GM21576 (cell line): ENCODE results near the gene MROH8.
A peak's percentile ranks its signal among the peaks of the same experiment; 100 is the strongest.

ENCODE experiments used
- ATAC-seq: cut with Tn5 transposase; IDR thresholded peaks from one replicate; pipeline ENCODE4 v1.9.1; 2021; ENCODE audit warnings: mild to moderate bottlenecking, moderate library complexity; ENCODE audit not compliant: unreplicated experiment

MROH8 gene

DNA sequence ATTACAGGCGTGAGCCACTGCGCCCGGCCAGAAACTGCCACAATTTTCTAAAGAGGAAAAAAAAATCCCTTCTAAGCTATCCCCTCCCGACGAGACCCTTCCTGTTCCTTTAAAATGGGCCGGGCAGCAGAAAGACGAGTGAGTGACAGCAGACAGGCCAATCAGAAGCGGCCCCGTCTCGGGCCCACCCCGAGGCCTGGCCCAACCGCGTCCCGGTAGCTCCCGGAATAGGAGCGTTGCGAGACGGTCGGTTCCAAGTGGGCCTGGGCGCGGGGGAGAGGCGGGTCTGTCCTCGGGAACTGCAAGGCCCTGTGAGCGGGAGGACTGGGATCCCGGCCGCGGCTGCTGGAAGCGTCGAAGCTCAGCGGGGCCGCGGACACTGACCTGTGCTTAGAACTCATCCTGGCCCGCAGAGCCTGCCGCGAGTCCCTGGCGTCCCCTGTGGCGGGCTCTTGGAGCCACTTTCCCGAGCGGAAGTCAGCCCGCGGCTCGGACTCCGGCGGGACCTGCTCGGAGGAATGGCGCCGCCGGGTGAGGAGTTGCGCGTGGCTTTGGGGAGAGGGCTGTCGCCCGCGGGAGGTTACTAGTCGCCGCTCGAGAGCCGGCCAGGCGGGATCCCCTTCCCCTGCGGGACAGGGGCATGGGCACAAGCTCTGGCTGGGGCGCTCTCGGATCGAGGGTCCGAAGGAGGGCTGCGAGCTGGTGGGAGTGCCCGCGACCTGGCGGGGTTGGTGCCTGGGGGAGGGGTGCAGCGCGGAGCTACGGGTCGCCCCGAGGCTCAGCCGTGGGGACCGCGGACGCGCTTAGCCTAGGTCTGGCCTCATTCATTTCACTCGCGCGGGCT is at the start of gene MROH8, which contains the start of gene RPN2:
Gene MROH8 (minus strand): TSS at position 710 of the 844 bp plus-strand sequence.
Gene RPN2 (plus strand): TSS at position 492 of the 844 bp plus-strand sequence. CDS start 27 bp downstream, at position 519.
- peak; percentile 90 for ATAC-seq

DNA sequence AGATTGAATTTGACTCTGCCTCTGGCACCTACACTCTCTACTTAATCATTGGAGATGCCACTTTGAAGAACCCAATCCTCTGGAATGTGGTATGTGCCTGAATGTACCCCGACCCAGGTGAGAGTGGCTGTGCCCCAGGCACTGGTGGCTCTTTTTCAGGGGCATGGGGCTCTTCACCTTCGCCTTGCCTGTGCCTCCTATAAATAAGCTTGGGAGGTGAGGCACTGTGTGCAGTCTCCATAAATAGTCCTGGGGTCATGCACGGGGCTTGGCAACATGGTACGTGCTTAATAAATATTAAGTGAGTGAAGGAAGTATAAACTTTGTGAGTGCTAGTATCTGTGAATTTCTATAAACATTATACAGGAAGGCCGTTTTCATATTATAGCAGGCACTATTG is 49.3 kb upstream of the MROH8 start:
- ATAC-seq = no peak

- no peak for ATAC-seq
Observed at GRCh38 chr20:37228082-37228481, 48.7 kb upstream of the MROH8 start.

DNA sequence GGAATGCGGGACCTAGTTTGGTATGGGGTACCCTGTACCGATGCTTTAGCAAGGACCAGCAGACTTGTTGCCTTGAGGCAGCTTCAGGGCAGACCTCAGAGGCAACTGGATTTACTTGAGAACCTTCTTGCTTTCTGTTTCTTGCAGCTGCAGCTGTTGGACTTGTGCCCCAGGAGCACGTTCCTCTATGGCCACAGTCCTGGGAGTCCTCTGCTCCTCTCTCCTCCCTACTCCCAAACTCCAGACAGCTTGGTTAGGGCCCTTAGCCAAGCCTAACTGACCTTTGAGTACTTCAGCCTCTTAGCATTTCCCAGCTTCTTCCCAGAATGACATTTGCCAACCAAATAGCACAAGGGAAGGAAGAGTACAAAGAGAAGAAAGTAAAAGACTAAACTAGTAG is 47.5 kb upstream of the MROH8 start:
- ATAC-seq = no peak

DNA sequence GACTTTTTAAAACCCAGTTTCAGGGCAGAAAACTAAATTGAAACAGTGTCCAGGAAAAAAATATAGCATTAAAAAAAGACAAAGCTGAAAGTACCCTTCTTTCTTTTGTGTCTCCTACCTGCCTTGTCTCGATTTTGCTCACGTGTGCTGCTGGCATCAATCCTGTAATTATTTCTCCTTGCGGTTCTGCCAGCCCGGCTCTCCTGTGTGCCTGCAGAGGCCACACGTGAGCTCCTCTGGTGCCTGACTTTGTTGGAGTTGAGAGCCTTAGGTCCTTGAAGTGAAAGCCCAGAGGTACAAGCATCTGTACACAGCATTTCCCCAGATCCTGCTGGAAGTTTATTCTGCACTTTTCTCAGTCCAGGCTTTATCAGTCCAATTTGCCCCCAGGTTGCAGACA is 45.8 kb upstream of the MROH8 start:
- ATAC-seq = no peak

DNA sequence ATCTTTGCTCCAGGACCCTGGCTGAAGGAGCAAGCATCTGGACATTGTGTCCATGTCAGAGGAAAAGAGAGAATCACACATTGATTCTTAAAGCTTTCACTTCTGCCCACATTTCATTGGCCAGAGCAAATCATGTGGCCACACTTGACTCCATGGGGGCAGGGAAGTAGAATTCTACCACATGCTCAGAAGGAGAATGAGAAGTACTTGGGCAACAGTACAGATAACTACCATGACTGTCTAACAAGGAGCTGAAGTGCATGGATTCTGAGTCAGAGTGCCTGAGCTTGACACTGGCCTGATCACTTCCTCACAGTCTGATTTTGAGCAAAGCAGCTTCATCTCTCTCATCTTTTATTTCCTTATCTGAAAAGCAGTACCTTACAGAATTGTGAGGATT is 43.7 kb upstream of the MROH8 start:
- no peak for ATAC-seq

DNA sequence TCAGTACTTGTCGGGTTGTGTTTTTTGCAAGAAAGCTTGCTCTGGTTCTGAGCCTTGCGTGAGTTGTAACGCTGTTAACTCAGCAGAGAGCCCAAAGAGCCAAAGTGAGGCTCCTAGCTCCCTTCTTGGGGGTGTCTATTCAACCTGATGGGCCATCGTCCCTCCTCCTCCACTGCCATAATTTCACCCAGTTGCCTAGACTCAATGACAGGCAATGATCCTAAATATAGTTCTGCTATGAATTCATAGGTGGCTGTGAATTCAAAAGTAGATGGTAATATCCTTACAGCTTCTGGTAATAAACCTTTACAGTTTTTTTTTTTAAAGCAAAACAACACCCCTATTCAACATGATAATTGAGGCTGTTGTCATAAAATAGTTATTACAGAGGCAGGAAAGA is 42.7 kb upstream of the MROH8 start:
- no peak for ATAC-seq

DNA sequence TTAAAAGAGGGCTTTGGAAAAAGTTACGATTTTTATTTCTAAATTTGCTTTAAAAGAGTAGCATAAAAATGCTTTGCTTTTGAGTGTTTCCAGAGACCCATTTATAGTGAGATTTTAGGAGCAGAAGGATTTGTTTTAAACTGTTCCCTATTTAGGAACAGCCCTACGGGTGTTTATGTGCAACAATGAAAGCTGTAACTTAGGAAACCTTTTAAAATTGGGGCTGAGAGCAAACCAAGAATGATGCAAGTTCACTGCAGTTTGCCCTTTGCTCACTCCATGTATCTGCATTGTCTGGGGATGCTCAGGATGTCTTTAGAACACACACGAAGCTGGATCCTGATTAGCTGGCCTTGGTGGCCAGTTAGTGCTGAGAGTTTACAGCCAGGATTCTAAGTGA is 41.4 kb upstream of the MROH8 start:
- ATAC-seq = no peak

GRCh38 chr20:37219751-37220668 is 40.7 kb upstream of the MROH8 start:
- ATAC-seq = no peak

DNA sequence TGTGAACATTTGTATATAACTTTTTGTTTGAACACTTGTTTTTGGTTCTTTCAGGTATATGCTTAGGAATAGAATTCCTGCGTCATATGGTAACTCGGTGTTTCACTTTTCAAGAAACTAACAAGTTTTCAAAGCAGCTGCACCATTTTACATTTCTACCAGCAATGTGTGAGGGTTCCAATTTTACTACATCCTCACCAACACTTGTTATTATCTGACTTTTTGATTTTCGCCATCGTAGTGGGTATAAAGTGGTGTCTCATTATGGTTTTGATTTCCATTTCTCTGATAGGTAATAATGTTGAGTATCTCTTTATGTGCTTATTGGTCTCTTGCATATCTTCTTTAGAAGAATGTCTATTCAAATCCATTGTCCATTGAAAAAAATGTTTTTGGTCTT is 39.6 kb upstream of the MROH8 start:
- ATAC-seq = no peak

DNA sequence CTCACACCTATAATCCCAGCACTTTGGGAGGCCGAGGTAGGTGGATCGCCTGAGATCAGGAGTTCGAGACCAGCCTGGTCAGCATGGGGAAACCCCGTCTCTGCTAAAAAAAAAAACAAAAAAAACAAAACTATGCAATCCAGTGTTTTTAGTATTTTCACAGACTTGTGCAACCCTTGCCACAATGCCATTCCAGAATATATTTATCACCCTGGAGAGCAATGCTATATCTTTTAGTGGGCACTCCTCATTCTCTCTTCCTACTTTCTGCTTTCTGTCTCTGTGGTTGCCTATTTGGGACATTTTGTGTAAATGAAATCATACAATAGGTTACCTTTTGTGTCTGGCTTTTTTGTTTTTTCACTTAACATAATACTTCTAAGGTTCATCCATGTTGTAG is 39.1 kb upstream of the MROH8 start:
- ATAC-seq = no peak

GRCh38 chr20:37209661-37210314 is 30.4 kb upstream of the MROH8 start:
- no peak for ATAC-seq

DNA sequence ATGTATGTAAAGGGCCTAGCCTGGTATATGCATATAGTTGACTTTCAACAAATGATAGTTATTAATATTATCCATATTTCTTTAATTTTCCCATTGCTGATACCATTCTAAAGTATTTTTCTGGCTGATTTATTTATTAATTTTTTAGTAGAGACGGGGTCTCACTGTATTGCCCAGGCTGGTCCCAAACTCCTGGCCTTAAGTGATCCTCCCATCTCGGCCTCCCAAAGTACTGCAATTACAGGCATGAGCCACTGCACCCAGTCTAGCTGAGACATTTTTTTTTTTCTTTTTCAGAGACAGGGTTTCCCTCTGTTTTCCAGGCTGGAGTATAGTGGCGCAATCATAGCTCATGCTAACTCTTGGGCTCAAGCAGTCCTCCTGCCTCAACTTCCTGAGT is 29.8 kb upstream of the MROH8 start:
- ATAC-seq = no peak

GRCh38 chr20:37207171-37207570 is 27.8 kb upstream of the MROH8 start:
- ATAC-seq = no peak

DNA sequence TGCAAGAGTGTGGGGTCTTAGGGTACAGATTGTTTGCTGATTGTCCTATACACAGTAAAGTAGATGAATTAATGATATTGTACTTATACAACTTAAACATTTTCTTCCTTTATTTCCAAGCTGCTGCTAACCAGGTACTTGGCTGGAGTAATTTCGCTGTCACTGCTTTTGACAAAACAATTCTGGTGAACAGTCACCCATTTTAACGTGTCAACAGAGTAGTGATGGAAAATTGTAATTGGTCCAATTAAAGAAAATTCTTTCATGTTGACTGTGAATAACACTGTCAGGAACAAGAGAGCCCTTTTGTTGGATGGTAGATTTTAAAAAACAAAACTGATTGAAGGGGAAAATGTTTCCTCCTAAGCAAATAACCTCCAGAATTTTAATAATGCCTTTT is 26.4 kb upstream of the MROH8 start:
- ATAC-seq = no peak

GRCh38 chr20:37205130-37205529 is 25.8 kb upstream of the MROH8 start:
- ATAC-seq = no peak

- ATAC-seq = no peak
Observed at GRCh38 chr20:37204056-37204455, 24.7 kb upstream of the MROH8 start.

GRCh38 chr20:37202267-37202943 is 23.1 kb upstream of the MROH8 start:
- ATAC-seq = no peak

DNA sequence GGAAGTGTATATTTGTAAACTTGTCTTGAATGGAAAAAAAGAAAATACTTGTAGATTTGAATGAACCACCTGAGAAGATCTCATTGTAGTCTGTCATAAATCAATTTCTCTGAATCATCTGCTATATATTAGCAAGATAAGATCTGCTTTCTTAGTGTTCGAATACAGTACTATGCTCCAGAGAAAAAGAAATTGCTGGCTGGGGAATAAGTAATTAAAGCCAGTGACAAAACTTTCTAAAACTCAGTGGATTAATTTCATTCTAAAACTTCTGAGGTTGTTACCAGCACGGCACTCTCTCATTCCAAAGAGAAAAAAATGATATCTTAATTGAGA is 22.4 kb upstream of the MROH8 start:
- ATAC-seq = no peak

- no peak for ATAC-seq
Observed at GRCh38 chr20:37200926-37201826, 21.8 kb upstream of the MROH8 start.
